Hindlimb muscle (tissue), 1 donor: ENCODE measurements around the gene FAAP100. TPM values are rescaled to one million over a fixed set of nuclear protein-coding genes. Genes with fewer than 3 reads are reported as not detected.
"Not testable (repeated sequence)": the region's sequence is repeated elsewhere in the genome, so short reads cannot be mapped to it uniquely, and the experiment has no call there.

ENCODE experiments used
- DNase-seq: peaks from one replicate; pipeline ENCODE4 v3.0.0-alpha.2; 2013
- polyA plus RNA-seq: library from polyadenylated mRNA; unstranded; fragments of 120-200 nt; gene quantifications from one replicate; pipeline ENCODE4 v1.2.1, GENCODE V29; 2013; ENCODE audit not compliant: insufficient read length

Gene FAAP100
- polyA plus RNA-seq, 1 donor, result 22.3 TPM

DNA sequence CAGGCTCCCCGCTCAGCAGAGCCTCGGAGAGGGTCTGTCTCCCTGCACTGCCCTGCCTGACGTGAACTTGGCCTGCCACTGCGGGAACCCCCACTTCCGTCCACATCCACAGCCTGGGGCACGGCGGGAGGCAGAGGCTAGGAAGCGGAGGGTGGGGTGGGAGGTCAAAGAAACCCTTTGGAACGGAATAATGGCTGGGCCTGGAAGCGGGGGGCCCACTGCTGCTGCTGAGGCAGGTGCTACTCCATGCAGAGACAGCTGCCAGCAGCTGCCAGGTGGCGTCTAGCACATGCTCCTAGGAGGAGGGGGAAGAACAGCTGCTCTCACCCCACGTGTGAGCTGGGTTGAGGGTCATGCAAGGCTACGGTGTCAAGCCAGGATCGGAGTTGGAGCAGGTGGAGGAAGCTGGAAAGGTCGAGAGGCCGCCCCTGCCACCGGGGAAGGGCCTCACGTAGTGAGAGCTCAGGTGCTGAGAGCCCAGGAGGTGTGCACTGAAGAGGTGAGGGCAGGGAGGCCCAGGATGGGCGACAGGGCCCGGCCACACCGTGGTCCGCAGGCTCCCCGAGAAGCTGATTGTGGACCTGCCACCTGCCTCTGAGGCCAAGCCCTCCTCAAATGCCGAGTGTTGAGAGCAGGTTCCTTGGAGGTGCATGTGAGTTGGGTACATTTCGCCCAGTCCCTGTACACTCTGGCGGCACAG, 14.1 kb downstream of the FAAP100 start:
- no peak for DNase-seq

DNA sequence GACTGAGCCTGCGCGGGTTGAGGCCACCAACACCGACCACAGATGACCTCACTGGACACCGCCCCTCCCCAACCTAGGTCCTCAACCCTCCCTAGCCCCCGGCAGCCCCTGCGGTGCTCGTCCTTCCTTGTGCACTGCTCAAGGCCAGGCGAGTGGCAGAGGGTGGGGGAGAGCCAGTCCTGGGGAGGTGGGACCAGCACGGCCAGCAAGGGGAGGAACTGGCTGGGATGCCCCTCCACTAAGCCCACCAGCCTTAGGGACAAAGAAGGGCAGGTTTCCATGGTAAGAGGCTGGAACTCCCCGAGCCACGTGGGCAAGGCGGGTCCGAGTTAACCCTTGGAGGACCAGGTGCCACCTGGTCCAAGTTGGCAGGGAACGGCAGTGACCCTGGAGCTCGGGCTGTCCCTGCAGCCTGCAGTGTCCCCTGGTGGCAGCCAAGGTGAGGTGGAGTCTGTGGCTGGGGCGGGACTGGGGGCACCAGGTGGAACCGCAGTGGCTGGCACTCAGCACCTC, 14.8 kb downstream of the FAAP100 start:
- no peak for DNase-seq

DNA sequence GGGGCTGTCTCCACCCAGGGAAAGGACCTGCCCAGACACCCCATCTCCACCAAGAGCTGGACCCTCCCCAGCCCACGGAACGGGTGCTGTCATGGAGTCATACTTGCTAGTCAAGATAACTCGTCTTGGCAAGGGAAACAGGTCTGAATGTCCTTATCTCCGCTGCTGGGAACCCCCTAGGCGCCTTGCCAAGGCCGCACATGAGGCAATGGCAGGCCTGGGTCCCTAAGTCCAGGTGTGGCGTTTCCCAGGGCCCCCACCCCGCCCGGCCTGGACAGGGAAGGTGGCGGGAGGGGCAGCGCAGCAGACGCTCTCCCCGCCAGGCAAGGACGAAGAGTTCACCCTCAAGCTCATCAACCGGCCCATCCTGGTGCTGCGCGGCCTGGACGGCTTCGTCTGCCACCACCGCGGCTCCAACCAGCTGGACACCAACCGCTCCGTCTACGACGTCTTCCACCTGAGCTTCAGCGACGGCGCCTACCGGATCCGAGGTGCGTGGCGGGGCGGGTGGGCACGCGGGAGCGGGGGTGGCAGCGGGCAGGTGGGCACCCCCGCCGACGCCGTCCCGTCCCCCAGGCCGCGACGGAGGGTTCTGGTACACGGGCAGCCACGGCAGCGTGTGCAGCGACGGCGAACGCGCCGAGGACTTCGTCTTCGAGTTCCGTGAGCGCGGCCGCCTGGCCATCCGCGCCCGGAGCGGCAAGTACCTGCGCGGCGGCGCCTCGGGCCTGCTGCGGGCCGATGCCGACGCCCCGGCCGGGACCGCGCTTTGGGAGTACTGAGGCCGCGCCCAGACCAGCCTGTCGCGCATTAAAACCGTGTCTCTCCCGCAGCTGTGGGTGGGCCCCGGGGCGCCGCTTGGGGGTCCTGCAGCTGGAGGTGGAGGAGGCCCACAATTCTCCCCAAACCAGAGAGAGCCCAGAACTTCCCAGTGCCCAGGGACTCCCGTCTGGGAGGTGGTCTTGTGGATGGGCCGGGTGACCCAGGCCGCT, 15.6 kb downstream of the FAAP100 start:
- no peak for DNase-seq

DNA sequence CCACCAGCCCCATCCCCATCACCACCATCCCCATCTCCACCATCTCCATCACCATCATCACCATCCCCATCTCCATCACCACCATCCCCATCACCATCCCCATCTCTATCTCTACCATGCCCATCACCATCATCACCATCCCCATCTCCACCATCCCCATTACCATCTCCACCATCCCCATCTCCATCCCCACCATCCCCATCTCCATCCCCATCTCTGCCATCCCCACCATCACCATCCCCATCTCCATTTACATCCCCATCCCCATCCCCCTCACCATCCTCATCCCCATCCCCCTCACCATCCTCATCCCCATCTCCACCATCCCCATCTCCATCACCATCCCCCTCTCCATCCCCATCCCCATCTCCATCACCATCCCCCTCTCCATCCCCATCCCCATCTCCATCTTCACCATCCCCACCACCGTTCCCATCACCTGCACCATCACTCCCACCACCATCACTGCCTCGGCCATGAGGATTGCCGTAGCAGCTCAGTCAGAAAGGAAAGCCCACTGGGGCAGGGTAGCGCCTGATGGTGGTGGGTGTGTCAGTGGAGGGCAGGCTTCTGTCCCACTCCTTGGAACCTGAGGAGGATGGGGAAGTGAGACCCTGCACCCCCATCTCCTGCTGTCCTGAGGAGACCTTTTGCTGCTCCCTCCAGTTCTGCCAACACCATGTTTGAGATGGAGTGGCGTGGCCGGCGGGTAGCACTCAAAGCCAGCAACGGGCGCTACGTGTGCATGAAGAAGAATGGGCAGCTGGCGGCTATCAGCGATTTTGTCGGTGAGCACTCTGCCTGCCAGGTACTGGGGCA, 16.5 kb downstream of the FAAP100 start:
- DNase-seq, result no peak

DNA sequence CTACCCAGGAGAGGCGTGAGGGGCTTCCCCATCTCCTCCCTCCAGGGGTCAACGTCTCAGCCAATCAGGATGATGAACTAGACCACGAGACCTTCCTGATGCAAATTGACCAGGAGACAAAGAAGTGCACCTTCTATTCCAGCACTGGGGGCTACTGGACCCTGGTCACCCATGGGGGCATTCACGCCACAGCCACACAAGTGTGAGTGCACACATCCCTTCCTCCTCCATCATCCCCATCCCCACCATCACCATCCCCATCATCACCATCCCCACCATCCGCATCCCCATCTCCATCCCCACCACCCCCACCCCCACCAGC, 17.2 kb downstream of the FAAP100 start:
- DNase-seq, result no peak

DNA sequence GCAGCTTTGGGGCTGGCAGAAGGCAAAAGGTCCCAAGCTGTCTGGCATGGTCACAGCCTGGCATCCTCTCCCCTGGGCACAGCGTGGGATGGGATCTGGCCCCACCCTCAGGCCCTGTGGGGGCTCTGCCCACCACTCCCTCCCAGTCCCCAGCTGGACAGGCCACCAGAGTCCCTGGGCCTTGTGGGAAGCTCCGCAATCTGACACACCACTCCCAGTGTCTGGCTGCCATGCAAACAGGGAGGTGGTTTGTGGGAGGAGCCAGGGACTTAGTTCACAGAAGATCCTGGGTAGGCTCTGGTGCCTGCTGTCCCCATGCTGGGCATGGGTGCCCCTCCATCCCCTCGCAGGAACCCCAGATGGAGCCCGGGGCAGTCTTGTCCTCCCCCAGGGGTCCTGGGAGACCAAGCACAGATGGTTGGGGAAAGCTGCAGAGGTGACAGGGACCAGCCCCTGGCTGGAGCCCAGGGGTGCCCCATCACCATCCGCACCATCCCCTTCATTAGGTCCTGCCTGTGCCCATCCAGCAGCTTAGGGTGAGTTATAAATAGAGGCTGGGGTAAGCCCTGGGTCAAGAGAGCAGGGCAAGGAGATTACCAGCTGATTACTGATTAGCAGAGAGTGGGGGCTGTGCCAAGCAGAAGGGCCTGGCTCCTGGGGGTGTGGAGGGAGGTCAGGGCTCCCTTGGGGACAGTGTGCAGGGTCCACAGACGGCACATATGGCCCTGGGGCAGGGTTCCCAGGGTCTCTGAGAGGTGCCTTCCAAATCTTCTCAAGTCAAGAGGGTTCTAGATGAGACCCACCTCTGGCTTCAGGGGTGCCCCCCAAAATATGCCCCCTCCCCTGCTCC, 17.8 kb downstream of the FAAP100 start:
- no peak for DNase-seq

DNA sequence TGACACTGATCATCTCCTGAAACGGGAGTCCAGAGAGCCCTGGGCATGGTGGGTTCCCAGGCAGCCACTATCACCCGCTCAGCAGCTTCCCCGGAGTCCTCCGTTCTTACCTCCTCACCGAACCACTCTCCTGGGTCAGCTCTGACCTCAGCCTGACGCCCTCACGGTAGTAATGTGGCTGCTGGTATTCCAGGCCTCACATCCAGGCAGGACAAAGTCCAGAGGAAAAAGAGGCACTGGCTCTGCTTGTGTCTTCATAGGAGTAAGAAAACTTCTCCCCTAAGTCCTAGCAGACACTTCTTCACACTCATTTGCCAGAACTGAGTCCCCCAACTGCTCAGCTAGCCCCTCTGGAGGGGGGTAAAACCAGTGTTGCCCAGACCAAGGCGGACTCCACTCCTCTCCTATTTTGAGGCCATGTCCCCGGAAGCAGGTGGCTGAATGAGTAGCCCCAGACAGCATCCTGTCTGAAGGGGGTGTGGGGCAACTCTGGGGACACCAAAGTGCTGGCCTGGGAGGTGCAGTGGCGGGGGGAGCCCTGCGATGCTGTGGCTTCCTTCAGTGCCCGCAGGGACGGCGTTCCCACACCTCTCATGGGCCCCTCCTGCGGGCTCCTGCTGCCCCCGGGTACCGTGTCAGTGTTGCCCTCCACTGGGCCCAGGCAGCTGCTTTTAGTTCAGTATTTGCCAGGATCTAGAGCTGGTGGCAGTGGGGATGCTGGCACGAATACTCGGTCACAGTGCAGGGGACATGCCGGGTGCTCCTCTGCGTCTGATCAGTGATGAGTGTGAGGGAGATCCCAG, 18.6 kb downstream of the FAAP100 start:
- no peak for DNase-seq

DNA sequence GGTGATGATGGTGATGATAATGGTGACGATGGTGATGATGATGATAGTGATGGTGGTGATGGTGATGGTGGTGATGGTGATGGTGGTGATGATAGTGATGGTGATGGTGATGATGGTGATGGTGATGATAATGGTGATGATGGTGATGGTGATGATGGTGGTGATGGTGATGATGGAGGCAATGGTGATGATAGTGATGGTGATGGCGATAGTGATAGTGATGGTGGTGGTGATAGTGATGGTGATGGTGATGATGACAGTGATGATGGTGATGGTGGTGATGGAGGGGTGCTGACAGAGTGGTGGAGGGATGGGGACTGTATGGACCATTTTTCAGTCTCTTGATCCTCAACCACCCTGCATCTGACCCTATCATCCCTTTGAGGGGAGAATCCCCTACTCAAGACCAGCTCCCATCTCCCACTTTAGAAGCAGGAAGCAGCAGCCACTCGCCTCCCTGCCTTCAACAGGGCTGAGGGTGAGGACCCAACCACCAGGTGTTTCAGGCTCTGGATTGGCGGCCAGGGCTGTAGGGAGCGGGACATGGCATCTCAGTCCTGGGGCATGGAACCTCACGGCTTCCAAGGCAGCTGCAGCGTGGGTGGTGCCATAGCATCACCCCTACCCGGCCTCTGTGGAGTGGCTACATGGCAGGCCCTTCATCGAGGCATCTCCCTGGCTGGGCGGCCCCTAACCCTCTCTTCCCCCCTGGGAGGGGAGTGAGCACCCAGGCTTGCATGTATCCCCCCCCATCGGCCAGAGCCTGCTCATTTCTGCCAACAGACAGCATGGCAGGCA, 19.5 kb downstream of the FAAP100 start:
- DNase-seq, result no peak

DNA sequence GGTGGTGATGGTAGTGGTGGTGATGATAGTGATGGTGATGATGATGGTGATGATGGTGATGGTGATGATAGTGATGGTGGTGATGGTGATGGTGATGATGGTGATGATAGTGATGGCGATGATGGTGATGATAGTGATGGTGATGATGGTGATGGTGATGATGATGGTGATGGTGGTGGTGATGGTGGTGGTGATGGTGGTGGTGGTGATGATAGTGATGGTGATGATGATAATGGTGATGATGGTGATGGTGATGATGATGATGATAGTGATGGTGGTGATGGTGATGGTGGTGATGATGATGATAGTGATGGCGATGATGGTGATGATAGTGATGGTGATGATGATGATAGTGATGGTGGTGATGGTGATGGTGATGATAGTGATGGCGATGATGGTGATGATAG, 20.2 kb downstream of the FAAP100 start:
- not testable (repeated sequence) for DNase-seq

DNA sequence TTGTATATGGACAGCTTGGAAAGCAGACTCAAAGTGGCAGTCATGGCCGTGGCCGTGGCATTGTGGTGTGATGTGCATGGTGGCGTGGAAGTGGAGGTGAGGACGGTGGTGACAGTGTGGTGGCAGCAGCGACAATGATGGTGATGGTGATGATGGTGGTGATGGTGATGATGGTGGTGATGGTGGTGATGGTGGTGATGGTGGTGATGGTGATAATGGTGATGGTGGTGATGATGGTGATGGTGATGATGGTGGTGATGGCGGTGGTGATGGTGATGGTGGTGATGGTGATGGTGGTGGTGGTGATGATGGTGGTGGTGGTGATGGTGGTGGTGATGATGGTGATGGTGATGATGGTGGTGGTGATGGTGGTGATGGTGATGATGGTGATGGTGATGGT, 21.1 kb downstream of the FAAP100 start:
- DNase-seq, result not testable (repeated sequence)

DNA sequence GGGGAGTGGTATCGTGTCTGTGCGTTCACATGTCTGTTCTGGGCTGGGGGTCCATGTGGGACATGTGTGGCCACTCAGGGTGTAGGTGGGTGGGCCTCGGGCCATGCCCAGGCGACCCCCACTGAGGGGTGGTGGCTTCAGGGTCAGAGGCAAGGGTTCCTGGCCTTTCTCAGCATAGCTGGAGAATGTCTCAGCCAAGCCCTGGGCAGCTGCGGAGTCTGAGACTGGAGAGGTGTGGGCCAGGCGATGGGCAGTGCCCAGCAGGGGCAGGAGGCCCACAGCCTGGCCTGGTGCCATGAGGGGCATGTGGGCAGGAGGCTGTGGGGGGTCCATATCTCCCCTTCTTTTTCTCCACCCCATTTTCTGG, 22.7 kb downstream of the FAAP100 start:
- DNase-seq, result no peak

DNA sequence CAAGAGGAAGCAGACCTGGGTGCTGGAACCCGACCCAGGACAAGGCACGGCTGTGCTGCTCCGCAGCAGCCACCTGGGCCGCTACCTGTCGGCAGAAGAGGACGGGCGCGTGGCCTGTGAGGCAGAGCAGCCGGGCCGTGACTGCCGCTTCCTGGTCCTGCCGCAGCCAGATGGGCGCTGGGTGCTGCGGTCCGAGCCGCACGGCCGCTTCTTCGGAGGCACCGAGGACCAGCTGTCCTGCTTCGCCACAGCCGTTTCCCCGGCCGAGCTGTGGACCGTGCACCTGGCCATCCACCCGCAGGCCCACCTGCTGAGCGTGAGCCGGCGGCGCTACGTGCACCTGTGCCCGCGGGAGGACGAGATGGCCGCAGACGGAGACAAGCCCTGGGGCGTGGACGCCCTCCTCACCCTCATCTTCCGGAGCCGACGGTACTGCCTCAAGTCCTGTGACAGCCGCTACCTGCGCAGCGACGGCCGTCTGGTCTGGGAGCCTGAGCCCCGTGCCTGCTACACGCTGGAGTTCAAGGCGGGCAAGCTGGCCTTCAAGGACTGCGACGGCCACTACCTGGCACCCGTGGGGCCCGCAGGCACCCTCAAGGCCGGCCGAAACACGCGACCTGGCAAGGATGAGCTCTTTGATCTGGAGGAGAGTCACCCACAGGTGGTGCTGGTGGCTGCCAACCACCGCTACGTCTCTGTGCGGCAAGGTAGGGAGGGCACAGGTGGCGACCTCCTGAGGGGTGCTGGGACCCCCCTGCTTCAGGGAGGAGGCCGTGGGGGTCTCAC, 23.3 kb downstream of the FAAP100 start:
- no peak for DNase-seq

DNA sequence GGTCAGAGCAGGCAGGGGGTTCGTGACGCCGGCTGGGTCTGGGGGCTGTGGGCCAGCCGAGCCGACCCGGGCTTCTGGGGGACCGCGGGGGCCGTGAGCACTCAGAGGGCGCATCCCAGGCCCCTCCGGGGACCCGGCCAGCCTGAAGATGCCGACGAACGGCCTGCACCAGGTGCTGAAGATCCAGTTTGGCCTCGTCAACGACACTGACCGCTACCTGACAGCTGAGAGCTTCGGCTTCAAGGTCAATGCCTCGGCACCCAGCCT, 23.8 kb downstream of the FAAP100 start:
- no peak for DNase-seq

DNA sequence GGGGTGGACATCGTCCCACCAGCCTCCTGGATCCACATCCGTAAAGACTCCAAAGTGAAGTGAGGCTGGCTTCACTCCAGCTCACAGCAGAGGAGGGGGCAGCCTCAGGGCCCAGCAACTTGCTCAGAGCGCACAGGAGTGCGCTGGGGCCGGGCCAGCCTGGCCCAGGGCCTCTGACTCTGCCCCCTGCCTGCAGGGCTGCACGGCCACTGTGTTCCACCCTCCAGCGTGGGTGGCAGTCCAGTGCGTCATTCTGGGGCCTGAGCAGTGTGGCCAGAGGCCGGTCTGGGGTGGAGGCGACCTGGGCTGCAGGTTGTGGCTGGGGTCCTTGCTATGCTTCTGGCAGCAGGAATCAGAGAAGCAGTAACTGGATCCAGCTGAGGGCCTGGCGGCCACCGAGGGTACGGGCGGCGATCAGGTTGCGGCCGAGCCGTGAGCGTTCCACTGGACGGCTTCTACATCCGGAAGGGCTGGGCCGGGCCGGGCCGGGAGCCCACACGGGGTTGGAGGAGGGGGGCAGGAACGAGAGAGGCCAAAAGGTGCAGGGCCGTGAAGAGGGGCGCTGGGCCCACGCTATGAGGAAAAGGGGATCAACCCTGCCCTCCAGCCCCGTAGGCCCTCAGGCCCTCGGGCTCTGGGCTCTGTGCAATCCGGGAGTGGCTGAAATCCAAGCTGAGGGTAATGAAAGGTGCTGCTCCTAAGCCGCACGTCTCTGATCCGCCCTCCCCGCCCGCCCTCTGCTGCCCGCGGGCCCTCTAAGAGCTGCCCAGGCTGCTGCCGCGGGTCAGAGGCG, 24.4 kb downstream of the FAAP100 start, which contains the start of gene FSCN2:
TSS of gene FSCN2 (plus strand) at position 787 of the 793 bp plus-strand sequence. CDS start 155 bp downstream, outside the sequence.
- DNase-seq, result no peak

DNA sequence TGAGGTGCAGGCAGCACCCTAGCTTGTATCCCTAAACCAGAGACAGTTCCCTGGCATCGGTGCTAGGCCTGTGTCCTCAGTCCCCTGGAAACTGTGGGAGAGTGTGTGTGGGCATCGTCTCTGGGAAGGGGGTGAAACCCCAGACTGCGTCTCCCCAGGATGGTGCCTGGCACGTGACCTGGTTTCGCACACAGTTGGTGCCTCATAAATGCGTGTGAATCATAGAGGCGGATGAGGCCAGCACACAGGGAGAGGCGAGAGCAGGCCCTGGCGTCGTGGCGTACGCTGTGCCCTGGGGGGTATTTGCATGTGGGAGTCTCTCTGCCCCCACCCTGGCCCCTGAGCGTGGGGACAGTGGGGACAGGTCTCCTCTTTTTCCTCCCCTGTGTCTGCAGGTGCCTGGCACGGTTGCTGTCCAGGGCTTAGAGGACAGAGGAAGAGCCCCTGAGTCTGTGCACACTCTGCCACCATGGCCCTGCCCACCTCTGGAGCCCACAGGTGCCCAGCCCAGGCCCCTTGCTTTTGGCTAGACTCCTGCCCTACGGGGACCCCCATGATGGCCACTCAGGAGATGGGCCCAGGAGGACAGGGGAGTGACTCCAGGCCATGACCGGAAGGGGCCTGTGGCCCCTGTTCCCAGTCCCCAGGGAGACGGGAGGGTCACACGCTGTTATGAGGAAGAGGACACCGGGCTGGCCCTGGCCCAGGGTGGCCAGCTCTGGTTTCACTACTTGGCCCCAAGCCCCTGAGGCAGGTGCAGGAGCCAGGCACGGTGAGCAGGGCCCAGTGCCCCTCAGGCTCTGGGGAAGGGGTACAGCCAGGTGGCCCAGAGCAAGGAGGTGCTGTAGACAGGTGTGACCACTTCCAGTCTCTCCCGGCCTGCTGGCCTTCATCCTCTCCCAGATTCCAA, 25.2 kb downstream of the FAAP100 start:
- no peak for DNase-seq

DNA sequence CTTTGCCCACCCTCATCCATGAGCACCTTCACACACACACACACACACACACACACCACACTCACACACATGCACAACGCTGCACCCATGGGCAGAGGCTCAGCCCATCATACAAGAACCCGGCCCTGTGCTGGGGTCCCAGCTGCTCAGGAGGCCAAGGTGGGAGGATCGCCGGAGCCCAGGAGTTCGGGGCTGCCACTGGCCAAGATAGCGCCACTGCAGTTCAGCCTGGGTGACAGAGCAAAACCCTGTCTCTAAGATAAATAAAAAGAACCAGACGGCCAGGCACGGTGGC, 27.3 kb downstream of the FAAP100 start:
- DNase-seq, result no peak

DNA sequence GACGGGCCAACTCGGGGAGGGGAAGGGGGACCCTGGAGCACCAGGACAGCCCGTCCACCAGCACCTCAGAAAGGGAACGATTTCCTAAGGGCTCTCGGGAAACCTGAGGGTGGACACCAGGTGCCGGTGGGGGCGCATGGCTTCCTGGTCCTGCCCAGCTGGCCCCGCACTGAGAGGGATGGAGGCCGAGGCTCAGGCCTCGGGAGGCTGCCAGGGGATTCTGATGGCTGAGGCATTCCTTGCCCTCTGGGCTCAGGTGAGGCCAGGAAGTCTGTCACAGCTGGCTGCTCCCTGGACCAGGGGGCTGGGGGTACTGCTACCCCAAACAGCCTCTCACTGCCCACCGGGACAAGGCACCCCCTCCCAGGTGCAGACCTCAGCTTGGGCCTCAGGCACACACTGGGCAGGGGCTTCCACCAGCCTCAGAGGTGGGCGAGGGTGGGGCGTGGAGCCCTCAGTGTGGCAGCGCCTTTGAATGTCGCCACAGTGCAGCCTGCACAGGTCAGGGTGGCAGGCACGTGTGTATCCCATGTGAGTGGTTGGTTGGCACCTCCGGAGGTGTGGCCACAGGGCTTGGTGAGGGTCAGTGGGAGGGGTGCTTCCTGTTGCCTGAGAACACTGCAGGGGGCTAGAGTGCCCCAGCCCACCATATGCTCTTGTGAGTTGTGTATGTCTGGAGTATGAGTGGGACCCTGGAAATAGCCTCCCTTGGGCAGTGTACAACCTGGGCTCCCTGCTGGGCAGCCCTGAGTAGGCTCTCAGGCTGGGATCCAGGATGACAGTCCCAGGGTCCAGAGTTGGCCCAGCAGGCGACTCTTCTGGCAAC, 27.9 kb downstream of the FAAP100 start:
- no peak for DNase-seq
